Endothelial cell of umbilical vein (primary cell): ENCODE measurements around the gene MAST1. TPM values are rescaled to one million over a fixed set of nuclear protein-coding genes. Genes with fewer than 3 reads are reported as not detected.

Experiments
- BruUV-seq: library from RNA; stranded (reverse); fragments of 400-500 nt; replicated peaks from 2 replicates; lab custom pipeline; 2021; lab: Mats Ljungman, UMichigan
- CTCF ChIA-PET: fragments of 300-600, 350-600 bp; sonication (Branson Sonifier 250); formaldehyde crosslinking; loops from one replicate; lab custom pipeline; 2021; ENCODE audit warnings: antibody characterized with exemption, inconsistent platforms; lab: Charles Lee
- POLR2A ChIA-PET: fragments of 300-600, 350-600 bp; sonication (Branson Sonifier 250); formaldehyde crosslinking; loops from one replicate; lab custom pipeline; 2021; ENCODE audit warnings: antibody characterized with exemption, inconsistent platforms; lab: Charles Lee
- DNase-seq: peaks from one replicate; pipeline ENCODE4 v3.0.0-alpha.2; 2011; ENCODE audit warnings: low read depth, low spot score
- FAIRE-seq: peaks from 2 replicates; lab custom pipeline; 2011; peaks lifted over from hg19 to GRCh38; lab: Jason Lieb, UNC
- H2AFZ ChIP-seq: 2 replicates; pipeline ENCODE4 v1.6.0; 2012; ENCODE audit warnings: low read depth, low read length, control low read depth, inconsistent platforms
- H3K27ac ChIP-seq: 2 replicates; pipeline ENCODE4 v1.5.1; 2011; ENCODE audit warnings: low read depth, mild to moderate bottlenecking, control low read depth, low read length, moderate library complexity; ENCODE audit not compliant: insufficient read depth
- H3K27me3 ChIP-seq, 2 experiments: 2 replicates each; pipeline versions ENCODE4 v1.6.0 to v1.6.1; 2011; ENCODE audit warnings: low read length in 2 of 2, mixed read lengths in 1 of 2; ENCODE audit not compliant: control insufficient read depth in 2 of 2, insufficient read depth in 2 of 2
- H3K36me3 ChIP-seq, 2 experiments: 2 replicates in 1 of 2; 3 replicates in 1 of 2; pipeline ENCODE4 v1.5.1; 2011; ENCODE audit warnings: low read length in 2 of 2, mild to moderate bottlenecking in 1 of 2, moderate library complexity in 1 of 2; ENCODE audit not compliant: control insufficient read depth in 2 of 2, insufficient read depth in 2 of 2; ENCODE audit errors: extremely low read depth in 1 of 2
- H3K4me1 ChIP-seq: 3 replicates; pipeline ENCODE4 v1.5.1; 2011; ENCODE audit warnings: mild to moderate bottlenecking, low read length; ENCODE audit not compliant: control insufficient read depth, insufficient read depth; ENCODE audit errors: extremely low read depth
- H3K4me2 ChIP-seq: 2 replicates; pipeline ENCODE4 v1.6.1; 2011; ENCODE audit warnings: low read length, control low read depth, mixed read lengths; ENCODE audit not compliant: insufficient read depth
- H3K4me3 ChIP-seq, 3 experiments: fragments of 200-600 bp in 1 of 3; sonication (generic), shearing (Covaris generic) in 1 of 3; replicated peaks in 1 of 3; 2 replicates each; pipeline ENCODE4 v1.5.1; 2011 to 2016; ENCODE audit warnings: control low read depth in 3 of 3, low read length in 3 of 3, mild to moderate bottlenecking in 2 of 3, inconsistent platforms in 1 of 3, low read depth in 1 of 3, moderate library complexity in 1 of 3; ENCODE audit not compliant: insufficient read depth in 1 of 3
- H3K79me2 ChIP-seq: 2 replicates; pipeline ENCODE4 v1.6.0; 2012; ENCODE audit warnings: low read length, inconsistent platforms; ENCODE audit not compliant: control insufficient read depth, insufficient read depth
- H3K9ac ChIP-seq: replicated peaks from 2 replicates; pipeline ENCODE3; 2011; ENCODE audit warnings: low read length, control low read depth; ENCODE audit not compliant: insufficient read depth; ENCODE audit errors: extremely low read depth
- H3K9me1 ChIP-seq: replicated peaks from 3 replicates; pipeline ENCODE4 v1.6.0; 2011; ENCODE audit warnings: mild to moderate bottlenecking, low read length; ENCODE audit not compliant: control insufficient read depth, insufficient read depth; ENCODE audit errors: extremely low read depth
- H3K9me3 ChIP-seq: replicated peaks from 2 replicates; pipeline ENCODE4 v1.5.1; 2012; ENCODE audit warnings: low read length, inconsistent platforms; ENCODE audit not compliant: control insufficient read depth, insufficient read depth
- H4K20me1 ChIP-seq: replicated peaks from 2 replicates; pipeline ENCODE3; 2011; ENCODE audit warnings: mild to moderate bottlenecking, low read length; ENCODE audit not compliant: control insufficient read depth, insufficient read depth; ENCODE audit errors: extremely low read depth
- EZH2 ChIP-seq: IDR thresholded peaks from 2 replicates; pipeline ENCODE4 v1.6.1; 2012; ENCODE audit warnings: borderline replicate concordance, low read depth, mild to moderate bottlenecking, moderate library complexity, low read length, inconsistent platforms; ENCODE audit not compliant: severe bottlenecking
- FOS ChIP-seq: IDR thresholded peaks from 2 replicates; pipeline ENCODE4 v1.6.1; 2011; ENCODE audit warnings: mild to moderate bottlenecking, low read length, moderate library complexity, borderline replicate concordance; ENCODE audit not compliant: insufficient read depth
- GATA2 ChIP-seq: IDR thresholded peaks from 2 replicates; pipeline ENCODE4 v1.7.0; 2011; ENCODE audit warnings: low read depth, mild to moderate bottlenecking, moderate library complexity, mixed read lengths, low read length; ENCODE audit not compliant: insufficient read length, insufficient read depth
- JUN ChIP-seq: IDR thresholded peaks from 2 replicates; pipeline ENCODE4 v1.6.1; 2011; ENCODE audit warnings: borderline replicate concordance, low read depth; ENCODE audit not compliant: insufficient read length, insufficient read depth
- MAX ChIP-seq: IDR thresholded peaks from 2 replicates; pipeline ENCODE4 v1.6.1; 2011; ENCODE audit not compliant: insufficient read depth, insufficient read length
- MYC ChIP-seq: IDR thresholded peaks from one replicate; pipeline ENCODE4 v1.6.1; 2011; ENCODE audit warnings: mild to moderate bottlenecking, low read depth, low read length
- POLR2A ChIP-seq: IDR thresholded peaks from 2 replicates; pipeline ENCODE4 v1.6.1; 2012; ENCODE audit warnings: low read depth, mild to moderate bottlenecking, control low read depth, low read length
- POLR2AphosphoS5 ChIP-seq: IDR thresholded peaks from 2 replicates; pipeline ENCODE4 v1.6.1; 2012; ENCODE audit warnings: low read depth, mild to moderate bottlenecking, control low read depth, low read length, moderate library complexity; ENCODE audit not compliant: insufficient read depth
- dilution Hi-C: fragments of 300-500 bp; cut with MboI; formaldehyde crosslinking; loops from one replicate; pipeline ENCODE4 v1.15.0; 2019; ENCODE audit warnings: low sequenced_read_pairs; ENCODE audit not compliant: extremely low pct_ligation_motif_present
- intact Hi-C: fragments of 100-400 bp; cut with micrococcal nuclease; formaldehyde crosslinking; loops from one replicate; pipeline ENCODE4 v1.10.0; 2022
- polyA plus RNA-seq, 4 experiments: library from polyadenylated mRNA; depleted of rRNA in 3 of 4; stranded (reverse) in 3 of 4; unstranded in 1 of 4; fragments of >200 nt; gene quantifications; 2 replicates each; pipeline versions ENCODE4 v1.2.1 to v1.2.3, GENCODE V29; 2011 to 2012; ENCODE audit warnings: missing spikeins in 1 of 4
- total RNA-seq: library from RNA; stranded (reverse); gene quantifications from 2 replicates; pipeline ENCODE4 v1.2.3, GENCODE V29; 2021
- TF ChIP-seq, protein P1 (sequence below), 2 donors: IDR thresholded peaks; 1 replicate in 1 of 2; 2 replicates in 1 of 2; pipeline ENCODE4 v1.5.1; 2011; ENCODE audit warnings: low read length in 2 of 2, mild to moderate bottlenecking in 2 of 2, moderate library complexity in 2 of 2, control low read depth in 1 of 2, inconsistent platforms in 1 of 2, low read depth in 1 of 2; ENCODE audit not compliant: insufficient read depth in 1 of 2; ENCODE audit errors: extremely low read depth in 1 of 2

MAST1 gene
- total and polyA plus RNA-seq, 2 donors (not counting 3 experiments of a cell fraction or from before 2014, with no cell fraction given): 0.13 to 0.46 TPM

- DNase-seq: no peak
- no peak overlapping the region for H3K27ac ChIP-seq
- FAIRE-seq: no peak
- H3K9me3 ChIP-seq: no peaks in the 10 kb centered on the region
- intact Hi-C loops: no loop called here
- BruUV-seq: no TSS peak
- no peaks in the 10 kb centered on the region for H4K20me1 ChIP-seq
- dilution Hi-C loops: no loop called here
- no peak overlapping the region for H3K4me3 ChIP-seq
- no peaks in the 10 kb centered on the region for H3K4me1 ChIP-seq
- no peaks in the 10 kb centered on the region for H3K27me3 ChIP-seq
- no peaks in the 10 kb centered on the region for H3K9me1 ChIP-seq
- no peaks in the 10 kb centered on the region for H3K79me2 ChIP-seq
- TF ChIP-seq GATA2: no peak
- TF ChIP-seq JUN: no peak
- no peak for TF ChIP-seq POLR2AphosphoS5
- TF ChIP-seq MYC: no peak
- TF ChIP-seq FOS: no peak
- no peak for TF ChIP-seq MAX
- TF ChIP-seq, protein P1, sequence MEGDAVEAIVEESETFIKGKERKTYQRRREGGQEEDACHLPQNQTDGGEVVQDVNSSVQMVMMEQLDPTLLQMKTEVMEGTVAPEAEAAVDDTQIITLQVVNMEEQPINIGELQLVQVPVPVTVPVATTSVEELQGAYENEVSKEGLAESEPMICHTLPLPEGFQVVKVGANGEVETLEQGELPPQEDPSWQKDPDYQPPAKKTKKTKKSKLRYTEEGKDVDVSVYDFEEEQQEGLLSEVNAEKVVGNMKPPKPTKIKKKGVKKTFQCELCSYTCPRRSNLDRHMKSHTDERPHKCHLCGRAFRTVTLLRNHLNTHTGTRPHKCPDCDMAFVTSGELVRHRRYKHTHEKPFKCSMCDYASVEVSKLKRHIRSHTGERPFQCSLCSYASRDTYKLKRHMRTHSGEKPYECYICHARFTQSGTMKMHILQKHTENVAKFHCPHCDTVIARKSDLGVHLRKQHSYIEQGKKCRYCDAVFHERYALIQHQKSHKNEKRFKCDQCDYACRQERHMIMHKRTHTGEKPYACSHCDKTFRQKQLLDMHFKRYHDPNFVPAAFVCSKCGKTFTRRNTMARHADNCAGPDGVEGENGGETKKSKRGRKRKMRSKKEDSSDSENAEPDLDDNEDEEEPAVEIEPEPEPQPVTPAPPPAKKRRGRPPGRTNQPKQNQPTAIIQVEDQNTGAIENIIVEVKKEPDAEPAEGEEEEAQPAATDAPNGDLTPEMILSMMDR (IDR thresholded peaks at IDR 0.05; ENCODE audit: extremely low read depth in 1 of 2, insufficient read depth in 1 of 2, low read depth in 1 of 2, low read length in 2 of 2): no peak
- TF ChIP-seq POLR2A: no peak
- TF ChIP-seq EZH2: no peak
- no peak overlapping the region for H3K4me2 ChIP-seq
- POLR2A ChIA-PET: interaction anchor here (0.7 kb wide), 1 partner anchor 49 kb away, joined by 5 read pairs; no protein-coding TSS in a partner anchor
- H2AFZ ChIP-seq: no peak overlapping the region
- no peak overlapping the region for H3K9ac ChIP-seq
- H3K36me3 ChIP-seq: peaks cover 13 to 23% of the 10 kb centered on the region in 2 experiments
- CTCF ChIA-PET: interaction anchor here (0.9 kb wide), 1 partner anchor 35 kb away, joined by 3 read pairs; no protein-coding TSS in a partner anchor
Measured at GRCh38 chr19:12921047-12921446, 82.7 kb downstream of the MAST1 start.
